SK-N-SH treated with all-trans-retinoic acid at 6 μM for 48 hours (cell line): ENCODE results near the gene ZNF415.

Source experiments
- ATAC-seq: fragments of 200-7000 bp; cut with Tn5 transposase; 3 replicates; pipeline ENCODE4 v1.9.1; 2020; ENCODE audit warnings: mild to moderate bottlenecking, moderate library complexity
- ARNTL ChIP-seq: fragments of 450-650 bp; formaldehyde crosslinking; IDR thresholded peaks from 2 replicates; pipeline ENCODE4 v1.5.0; 2020; ENCODE audit warnings: low read depth, mild to moderate bottlenecking, moderate library complexity, borderline replicate concordance
- BACH2 ChIP-seq: fragments of 250-450 bp; sonication (Bioruptor Pico); IDR thresholded peaks from 2 replicates; pipeline ENCODE4 v1.9.0; 2021; ENCODE audit warnings: mild to moderate bottlenecking, borderline replicate concordance
- CREB5 ChIP-seq: fragments of 250-450 bp; sonication (Bioruptor Pico); IDR thresholded peaks from 2 replicates; pipeline ENCODE4 v1.5.1; 2020; ENCODE audit warnings: low read depth, mild to moderate bottlenecking, moderate library complexity
- CSDC2 ChIP-seq: fragments of 250-450 bp; sonication (Bioruptor Pico); IDR thresholded peaks from 2 replicates; pipeline ENCODE4 v1.5.0; 2020; ENCODE audit warnings: mild to moderate bottlenecking, moderate library complexity
- CSRNP3 ChIP-seq: fragments of 250-450 bp; sonication (Bioruptor Pico); IDR thresholded peaks from 2 replicates; pipeline ENCODE4 v1.5.1; 2021; ENCODE audit warnings: mild to moderate bottlenecking, moderate library complexity
- GLIS3 ChIP-seq: fragments of 250-450 bp; sonication (Bioruptor Pico); IDR thresholded peaks from 2 replicates; pipeline ENCODE4 v1.5.0; 2020; ENCODE audit warnings: mild to moderate bottlenecking, moderate library complexity
- ISL1 ChIP-seq: fragments of 250-450 bp; sonication (Bioruptor Pico); IDR thresholded peaks from 2 replicates; pipeline ENCODE4 v2.1.2; 2022; ENCODE audit warnings: mild to moderate bottlenecking, moderate library complexity
- OSR1 ChIP-seq: fragments of 250-450 bp; sonication (Bioruptor Pico); IDR thresholded peaks from 2 replicates; pipeline ENCODE4 v1.8.0; 2022; ENCODE audit warnings: moderate library complexity, mild to moderate bottlenecking, inconsistent platforms
- PATZ1 ChIP-seq: fragments of 250-450 bp; sonication (Bioruptor Pico); IDR thresholded peaks from 2 replicates; pipeline ENCODE4 v1.8.0; 2020; ENCODE audit warnings: mild to moderate bottlenecking, moderate library complexity, borderline replicate concordance
- POU6F1 ChIP-seq: fragments of 250-450 bp; sonication (Bioruptor Pico); IDR thresholded peaks from 2 replicates; pipeline ENCODE4 v1.8.0; 2021; ENCODE audit warnings: low read depth, mild to moderate bottlenecking, moderate library complexity, borderline replicate concordance
- PPARA ChIP-seq: fragments of 250-450 bp; sonication (Bioruptor Pico); IDR thresholded peaks from 2 replicates; pipeline ENCODE4 v1.5.0; 2020; ENCODE audit warnings: mild to moderate bottlenecking, borderline replicate concordance
- RARB ChIP-seq: fragments of 250-450 bp; sonication (Bioruptor Pico); IDR thresholded peaks from 2 replicates; pipeline ENCODE4 v1.8.0; 2021; ENCODE audit warnings: mild to moderate bottlenecking, moderate library complexity
- SNAI2 ChIP-seq: fragments of 250-450 bp; sonication (Bioruptor Pico); IDR thresholded peaks from 2 replicates; pipeline ENCODE4 v1.5.0; 2020; ENCODE audit warnings: mild to moderate bottlenecking, moderate library complexity
- TCF4 ChIP-seq: fragments of 250-450 bp; sonication (Bioruptor Pico); IDR thresholded peaks from 2 replicates; pipeline ENCODE4 v1.8.0; 2021; ENCODE audit warnings: mild to moderate bottlenecking, moderate library complexity, borderline replicate concordance
- TOX ChIP-seq: fragments of 250-450 bp; sonication (Bioruptor Pico); IDR thresholded peaks from 2 replicates; pipeline ENCODE4 v1.8.0; 2021; ENCODE audit warnings: mild to moderate bottlenecking, moderate library complexity, borderline replicate concordance
- TSHZ2 ChIP-seq: fragments of 250-450 bp; sonication (Bioruptor Pico); IDR thresholded peaks from 2 replicates; pipeline ENCODE4 v1.5.0; 2020; ENCODE audit warnings: mild to moderate bottlenecking, moderate library complexity
- ZC3H10 ChIP-seq: fragments of 250-450 bp; sonication (Bioruptor Pico); IDR thresholded peaks from 2 replicates; pipeline ENCODE4 v1.5.1; 2021; ENCODE audit warnings: mild to moderate bottlenecking, moderate library complexity
- ZFP3 ChIP-seq: fragments of 250-450 bp; sonication (Bioruptor Pico); IDR thresholded peaks from 2 replicates; pipeline ENCODE4 v1.5.0; 2020; ENCODE audit warnings: mild to moderate bottlenecking, moderate library complexity
- ZFP30 ChIP-seq: fragments of 450-650 bp; formaldehyde crosslinking; IDR thresholded peaks from 2 replicates; pipeline ENCODE4 v1.5.0; 2022; ENCODE audit warnings: mild to moderate bottlenecking, moderate library complexity
- ZNF565 ChIP-seq: fragments of 450-650 bp; formaldehyde crosslinking; conservative IDR thresholded peaks from 2 replicates; pipeline ENCODE4 v1.5.0; 2020; ENCODE audit warnings: low read depth, mild to moderate bottlenecking, moderate library complexity
- ZNF70 ChIP-seq: fragments of 450-650 bp; formaldehyde crosslinking; IDR thresholded peaks from 2 replicates; pipeline ENCODE4 v1.5.0; 2020; ENCODE audit warnings: mild to moderate bottlenecking, moderate library complexity
- ZNF8 ChIP-seq: fragments of 450-650 bp; formaldehyde crosslinking; IDR thresholded peaks from 2 replicates; pipeline ENCODE4 v1.5.0; 2020; ENCODE audit warnings: mild to moderate bottlenecking, moderate library complexity

Gene ZNF415

GRCh38 chr19:53132141-53132991 lies at the start of gene ZNF415:
ZNF415 (minus strand) TSS chr19:53132910; CDS start chr19:53122676, 10,234 bp downstream.
- TF ChIP-seq ZC3H10 (CRISPR knock-in tag) (no peak), CSRNP3 (CRISPR knock-in tag) (no peak), ZNF565 (CRISPR knock-in tag) (no peak), BACH2 (no peak), RARB (CRISPR knock-in tag) (no peak), ZFP30 (CRISPR knock-in tag) (no peak), ARNTL (CRISPR knock-in tag) (no peak), SNAI2 (no peak), PATZ1 (CRISPR knock-in tag) (no peak), TSHZ2 (CRISPR knock-in tag) (no peak), CSDC2 (CRISPR knock-in tag) (no peak), ZFP3 (CRISPR knock-in tag) (no peak), CREB5 (CRISPR knock-in tag) (no peak), TCF4 (no peak), ZNF70 (CRISPR knock-in tag) (no peak), OSR1 (CRISPR knock-in tag) (no peak)
- peak; percentile 88 for ATAC-seq

GRCh38 chr19:53182202-53182601 lies 49.5 kb upstream of the ZNF415 start:
- no peak for ATAC-seq
- TF ChIP-seq PPARA (no peak), TOX (CRISPR knock-in tag) (no peak), ISL1 (no peak), ZNF70 (CRISPR knock-in tag) (no peak), GLIS3 (CRISPR knock-in tag) (no peak), PATZ1 (CRISPR knock-in tag) (no peak), POU6F1 (no peak), CSDC2 (CRISPR knock-in tag) (no peak), ZFP3 (CRISPR knock-in tag) (no peak), CREB5 (CRISPR knock-in tag) (no peak), ZFP30 (CRISPR knock-in tag) (no peak), ZNF8 (no peak), CSRNP3 (CRISPR knock-in tag) (no peak), TCF4 (no peak)
